Measurements from ENCODE around the gene WFIKKN2. TPM values are rescaled to one million over a fixed set of nuclear protein-coding genes. Genes with fewer than 3 reads are reported as not detected.
A peak's percentile ranks its signal among the peaks of the same experiment; 100 is the strongest.

WFIKKN2 gene
- total and polyA plus RNA-seq, 8 donors: 0.65 to 1.2 (median 1.0) TPM; not detected in 2

- intact Hi-C loops (cut with DNase I): loop anchor here in 1 of 2 donors (10.0 kb wide), 1 partner anchor 107 kb away; no protein-coding TSS in a partner anchor
- no peak for DNase-seq
- Histone ChIP-seq H3K4me3 (no peak overlapping the region), H3K9me3 (peaks cover 0 to 12% of the 10 kb centered on the region in 2 donors), H3K36me3 (no peaks in the 10 kb centered on the region), H3K4me1 (peaks cover 4 to 12% of the 10 kb centered on the region in 2 donors), H3K27ac (no peak overlapping the region), H3K27me3 (no peaks in the 10 kb centered on the region)
- no peak for ATAC-seq
- TF ChIP-seq CTCF (IDR thresholded peaks at IDR 0.05): no peak
Measured at GRCh38 chr17:50847566-50847965, 12.2 kb downstream of the WFIKKN2 start.

- intact Hi-C loops (cut with DNase I): loop anchor here in 1 of 2 donors (10.0 kb wide), 1 partner anchor 107 kb away; no protein-coding TSS in a partner anchor
- H3K4me1 ChIP-seq: peaks cover 4 to 16% of the 10 kb centered on the region in 2 donors
- H3K27ac ChIP-seq: no peak overlapping the region
- H3K27me3 ChIP-seq: no peaks in the 10 kb centered on the region
- H3K4me3 ChIP-seq: no peak overlapping the region
- no peaks in the 10 kb centered on the region for H3K36me3 ChIP-seq
- ATAC-seq (no peak), DNase-seq (no peak)
- peaks cover 0 to 12% of the 10 kb centered on the region in 2 donors for H3K9me3 ChIP-seq
- no peak for TF ChIP-seq CTCF (IDR thresholded peaks at IDR 0.05)
Measured at GRCh38 chr17:50848039-50848438, 12.7 kb downstream of the WFIKKN2 start.

GRCh38 chr17:50848711-50849110 lies 13.3 kb downstream of the WFIKKN2 start:
- Histone ChIP-seq H3K27ac (no peak overlapping the region), H3K4me3 (no peak overlapping the region), H3K4me1 (peaks cover 4 to 20% of the 10 kb centered on the region in 2 donors), H3K27me3 (no peaks in the 10 kb centered on the region), H3K9me3 (peaks cover 0 to 12% of the 10 kb centered on the region in 2 donors), H3K36me3 (no peaks in the 10 kb centered on the region)
- ATAC-seq (no peak), DNase-seq (no peak)
- TF ChIP-seq CTCF (IDR thresholded peaks at IDR 0.05): no peak
- intact Hi-C loops (cut with DNase I): loop anchor here in 1 of 2 donors (10.0 kb wide), 1 partner anchor 106 kb away; no protein-coding TSS in a partner anchor

- intact Hi-C loops (cut with DNase I): loop anchor here in 1 of 2 donors (5.0 kb wide), 1 partner anchor 107 kb away; no protein-coding TSS in a partner anchor
- Histone ChIP-seq H3K27me3 (no peaks in the 10 kb centered on the region), H3K9me3 (peaks cover 0 to 12% of the 10 kb centered on the region in 2 donors), H3K27ac (no peak overlapping the region), H3K4me1 (peaks cover 4 to 29% of the 10 kb centered on the region in 2 donors), H3K4me3 (no peak overlapping the region), H3K36me3 (no peaks in the 10 kb centered on the region)
- no peak for ATAC-seq
- TF ChIP-seq CTCF (IDR thresholded peaks at IDR 0.05): no peak
- no peak for DNase-seq
Measured at GRCh38 chr17:50850640-50851039, 15.3 kb downstream of the WFIKKN2 start.

- ATAC-seq (peak; percentile 45), DNase-seq (no peak)
- H3K27ac ChIP-seq: peak overlapping the region; percentile 3 to 48
- no peak overlapping the region for H3K4me3 ChIP-seq
- intact Hi-C loops (cut with DNase I): loop anchor here in 1 of 2 donors (5.0 kb wide), 1 partner anchor 104 kb away; no protein-coding TSS in a partner anchor
- peaks cover 4 to 29% of the 10 kb centered on the region in 2 donors for H3K4me1 ChIP-seq
- peaks cover 0 to 9% of the 10 kb centered on the region in 2 donors for H3K9me3 ChIP-seq
- no peaks in the 10 kb centered on the region for H3K36me3 ChIP-seq
- H3K27me3 ChIP-seq: no peaks in the 10 kb centered on the region
- no peak for TF ChIP-seq CTCF (IDR thresholded peaks at IDR 0.05)
Measured at GRCh38 chr17:50853015-50853615, 17.7 kb downstream of the WFIKKN2 start.

Measured in left lung (tissue), 10 donors.